GM13976 (cell line): Measurements from ENCODE around the gene PKIB.

Experiments
- DNase-seq: peaks from one replicate; pipeline ENCODE4 v3.0.0; 2012; ENCODE audit warnings: low spot score
- in situ Hi-C: fragments of 300-500 bp; cut with MboI; formaldehyde crosslinking; loops from one replicate; pipeline ENCODE4 v1.12.0; 2022; ENCODE audit warnings: low sequenced_read_pairs, mixed read lengths, inconsistent platforms; ENCODE audit not compliant: unreplicated experiment
- TF ChIP-seq, protein P1 (sequence below): IDR thresholded peaks from 2 replicates; pipeline ENCODE4 v1.5.1; 2012; ENCODE audit warnings: borderline replicate concordance, mild to moderate bottlenecking; ENCODE audit not compliant: insufficient read depth; ENCODE audit errors: extremely low read depth, missing control alignments, control extremely low read depth

The PKIB gene

DNA sequence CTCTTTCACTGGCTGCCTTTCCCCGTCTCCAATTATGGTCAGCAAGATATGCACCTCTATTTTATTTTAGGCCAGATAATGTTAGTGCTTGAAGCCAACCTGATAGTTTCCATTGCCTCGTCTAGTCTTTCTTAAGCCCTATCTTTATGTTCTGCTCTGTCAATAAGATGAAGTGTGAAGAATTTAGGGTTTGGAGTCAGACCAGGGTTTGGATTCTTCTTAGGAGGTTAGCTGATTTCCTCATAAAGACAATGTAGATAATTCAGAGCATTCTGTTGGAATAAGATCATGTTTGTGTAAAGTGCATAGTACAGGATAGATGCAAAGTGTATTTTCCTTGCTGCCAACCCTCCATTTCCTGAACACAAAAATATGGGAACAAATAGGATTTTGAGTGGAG, 43.8 kb downstream of the PKIB start:
- TF ChIP-seq, protein P1, sequence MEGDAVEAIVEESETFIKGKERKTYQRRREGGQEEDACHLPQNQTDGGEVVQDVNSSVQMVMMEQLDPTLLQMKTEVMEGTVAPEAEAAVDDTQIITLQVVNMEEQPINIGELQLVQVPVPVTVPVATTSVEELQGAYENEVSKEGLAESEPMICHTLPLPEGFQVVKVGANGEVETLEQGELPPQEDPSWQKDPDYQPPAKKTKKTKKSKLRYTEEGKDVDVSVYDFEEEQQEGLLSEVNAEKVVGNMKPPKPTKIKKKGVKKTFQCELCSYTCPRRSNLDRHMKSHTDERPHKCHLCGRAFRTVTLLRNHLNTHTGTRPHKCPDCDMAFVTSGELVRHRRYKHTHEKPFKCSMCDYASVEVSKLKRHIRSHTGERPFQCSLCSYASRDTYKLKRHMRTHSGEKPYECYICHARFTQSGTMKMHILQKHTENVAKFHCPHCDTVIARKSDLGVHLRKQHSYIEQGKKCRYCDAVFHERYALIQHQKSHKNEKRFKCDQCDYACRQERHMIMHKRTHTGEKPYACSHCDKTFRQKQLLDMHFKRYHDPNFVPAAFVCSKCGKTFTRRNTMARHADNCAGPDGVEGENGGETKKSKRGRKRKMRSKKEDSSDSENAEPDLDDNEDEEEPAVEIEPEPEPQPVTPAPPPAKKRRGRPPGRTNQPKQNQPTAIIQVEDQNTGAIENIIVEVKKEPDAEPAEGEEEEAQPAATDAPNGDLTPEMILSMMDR: no peak
- no peak for DNase-seq
- in situ Hi-C loops: no loop called here

DNA sequence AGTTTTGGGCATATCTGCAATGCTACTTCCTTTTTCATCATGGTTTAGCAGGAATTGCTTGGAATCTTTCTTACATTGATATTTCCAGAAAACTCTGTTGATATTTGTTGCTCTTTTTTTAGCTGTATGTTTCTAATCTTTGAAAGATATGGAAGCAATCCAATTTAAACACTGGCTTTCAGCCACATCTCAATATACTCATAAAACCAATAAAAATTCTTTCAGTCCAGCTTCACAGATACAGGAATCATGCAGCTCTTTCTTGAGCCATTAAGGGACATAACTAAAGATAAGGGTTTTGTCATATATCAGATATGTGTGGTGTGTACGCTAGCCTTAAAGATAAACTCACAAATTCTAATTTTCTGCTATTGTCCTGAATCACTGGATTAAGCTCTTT, 47.4 kb downstream of the PKIB start:
- DNase-seq: no peak

DNA sequence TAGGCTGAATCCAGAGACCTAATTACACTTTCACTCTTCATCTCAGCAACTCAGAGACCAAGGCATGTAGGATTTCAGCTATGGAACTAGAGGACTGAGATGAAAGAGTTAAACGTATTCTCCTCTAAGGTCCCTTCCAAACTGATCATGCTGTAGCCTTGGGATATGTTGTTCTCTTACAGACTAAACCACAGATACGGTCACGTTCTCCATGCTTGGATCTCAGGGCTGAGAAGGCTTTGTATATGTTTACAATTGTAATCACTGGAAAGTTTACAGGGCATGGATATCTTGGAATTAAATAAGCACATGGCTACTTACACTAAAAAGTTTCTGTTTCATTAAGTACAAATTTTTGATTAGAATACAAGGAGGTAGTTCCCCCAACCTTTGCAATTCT, 50.1 kb downstream of the PKIB start:
- TF ChIP-seq, protein P1: no peak
- DNase-seq: no peak
- in situ Hi-C loops: no loop called here

More for the DNA sequence above, 47.4 kb downstream of the PKIB start:
- in situ Hi-C loops: no loop called here
- TF ChIP-seq, protein P1: no peak

DNA sequence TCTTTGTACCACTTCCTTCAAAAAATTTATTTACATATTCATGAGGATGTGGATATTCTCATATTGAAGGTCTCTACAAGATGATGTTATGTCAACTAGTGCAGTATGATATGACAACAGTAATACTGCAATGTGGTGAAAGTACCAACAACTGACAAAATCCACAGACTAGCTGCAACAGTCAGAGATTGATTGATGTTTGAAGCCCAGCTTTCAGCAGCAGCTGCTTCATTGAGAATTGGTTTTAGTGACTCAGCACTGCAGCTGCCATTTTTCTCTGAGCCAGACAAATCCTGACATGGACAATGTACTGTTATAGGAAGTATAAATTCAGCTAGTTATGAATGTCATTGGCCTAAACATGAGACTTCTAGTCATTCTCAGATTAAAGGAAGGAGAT, 53.8 kb downstream of the PKIB start:
- in situ Hi-C loops: no loop called here
- DNase-seq: no peak
- TF ChIP-seq, protein P1: no peak

DNA sequence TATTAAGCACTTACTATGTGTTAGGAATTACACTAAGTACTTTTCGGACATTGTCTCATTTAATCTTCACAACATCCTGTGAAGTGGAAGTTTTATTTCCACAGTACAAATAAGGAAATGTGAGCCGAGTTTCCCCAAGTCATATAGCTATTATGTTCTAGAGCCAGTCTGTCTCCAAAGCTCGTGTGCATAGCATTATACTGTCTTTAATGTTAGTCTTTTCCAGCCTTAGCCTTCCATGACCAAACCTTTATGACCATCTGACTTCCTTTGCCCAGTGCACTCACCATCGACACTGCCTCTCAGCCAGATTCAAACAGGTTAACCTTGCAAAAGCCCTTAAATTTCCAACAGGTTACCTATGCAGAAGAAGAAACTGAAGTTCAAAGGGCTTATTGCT, 55.7 kb downstream of the PKIB start:
- TF ChIP-seq, protein P1: no peak
- in situ Hi-C loops: no loop called here
- no peak for DNase-seq

DNA sequence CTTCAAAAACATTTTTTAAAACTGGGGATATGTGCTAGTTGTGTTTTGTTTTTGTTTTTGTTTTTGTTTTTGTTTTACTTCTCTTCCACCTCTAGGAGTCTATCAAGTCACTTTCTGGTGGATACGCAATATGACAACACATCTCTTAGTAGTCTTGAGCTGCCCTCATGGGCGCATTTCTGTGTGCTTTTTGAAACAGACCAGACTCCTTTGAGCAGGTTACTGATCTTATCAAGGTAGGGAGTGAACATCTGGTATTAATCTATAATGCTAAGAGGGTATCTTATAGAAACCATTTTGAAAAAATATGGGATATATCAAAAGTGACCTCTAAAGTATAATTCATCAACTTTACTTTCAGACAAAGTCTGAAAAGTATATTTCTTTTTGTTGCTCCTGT, 56.2 kb downstream of the PKIB start:
- DNase-seq: no peak
- TF ChIP-seq, protein P1: no peak

DNA sequence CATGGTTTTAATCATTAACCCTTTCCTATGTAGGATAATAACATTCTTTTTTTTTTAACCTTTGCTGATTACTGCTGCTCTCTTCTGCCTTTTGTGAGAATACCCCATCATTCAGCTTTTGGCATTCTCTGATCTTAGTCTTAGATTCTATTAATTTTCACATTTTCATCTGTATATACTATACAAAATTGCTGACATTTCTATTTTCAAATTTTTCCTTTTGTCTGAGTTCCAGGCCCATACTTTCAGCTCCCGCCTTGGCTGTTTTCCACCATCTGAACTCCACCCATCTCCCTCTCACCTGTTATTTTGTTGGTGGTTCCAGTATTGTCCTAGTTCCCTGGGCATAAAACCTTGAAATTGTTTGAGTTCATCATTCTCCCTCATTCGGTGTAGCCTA, 59.2 kb downstream of the PKIB start:
- TF ChIP-seq, protein P1: no peak
- in situ Hi-C loops: no loop called here
- no peak for DNase-seq

More for the DNA sequence above, 56.2 kb downstream of the PKIB start:
- in situ Hi-C loops: no loop called here
